Upper lobe of right lung (tissue), 1 donor: Measurements from ENCODE around the gene NPFF. TPM values are rescaled to one million over a fixed set of nuclear protein-coding genes. Genes with fewer than 3 reads are reported as not detected.

Experiments
- ATAC-seq: fragments of 200-7000 bp; cut with Tn5 transposase; one replicate; pipeline ENCODE4 v1.9.1; 2020; ENCODE audit warnings: mild to moderate bottlenecking, moderate library complexity
- DNase-seq: peaks from one replicate; pipeline ENCODE4 v3.0.0-alpha.2; 2020
- H3K27ac ChIP-seq: fragments of 200-600 bp; one replicate; pipeline ENCODE4 v1.8.0; 2022
- H3K27me3 ChIP-seq: fragments of 200-600 bp; one replicate; pipeline ENCODE4 v1.8.0; 2022; ENCODE audit warnings: mild to moderate bottlenecking
- H3K36me3 ChIP-seq: fragments of 200-600 bp; one replicate; pipeline ENCODE4 v1.8.0; 2022
- H3K4me1 ChIP-seq: fragments of 200-600 bp; one replicate; pipeline ENCODE4 v1.8.0; 2022
- H3K4me3 ChIP-seq: fragments of 200-600 bp; one replicate; pipeline ENCODE4 v1.8.0; 2022; ENCODE audit warnings: mild to moderate bottlenecking
- H3K9me3 ChIP-seq: fragments of 200-600 bp; one replicate; pipeline ENCODE4 v1.8.0; 2022
- intact Hi-C: fragments of 100-400 bp; cut with DNase I; formaldehyde crosslinking; loops from one replicate; pipeline ENCODE4 v1.11.0; 2022
- total RNA-seq: library from RNA; stranded (reverse); fragmentation: NEBNext Ultra II Directional; extraction: Animal tissue kit (Norgen Biotek cat#: 25700); gene quantifications from one replicate; pipeline ENCODE4 v1.2.1, GENCODE V29; 2021
- TF ChIP-seq, protein P1 (sequence below): fragments of 200-600 bp; IDR thresholded peaks from one replicate; pipeline ENCODE4 v1.8.0; 2022; ENCODE audit warnings: antibody characterized with exemption
- donor health status: DM: no; HTN: yes; CAD: no; lungs with severe emphysema.

The NPFF gene
- total RNA-seq, 1 donor from 2014 or later, result not detected

DNA sequence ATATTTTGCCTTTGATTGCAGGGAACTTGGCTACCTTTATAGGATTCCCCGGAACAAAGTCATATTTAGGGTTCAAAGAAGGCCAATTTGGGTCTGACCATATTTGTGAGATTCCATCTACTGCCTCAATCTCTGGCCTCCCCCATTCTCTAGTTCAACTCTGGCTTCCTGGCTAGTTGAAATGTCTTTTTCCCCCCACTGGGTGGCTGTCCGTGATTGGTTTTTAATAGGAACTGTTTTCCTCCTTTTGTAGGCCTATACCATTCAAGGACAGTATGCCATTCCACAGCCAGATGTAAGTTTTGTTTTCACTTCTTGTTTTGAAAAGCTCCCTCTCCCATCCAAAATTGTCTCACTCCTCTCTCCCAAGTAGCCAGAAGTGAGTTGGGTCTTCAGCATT, 41.6 kb downstream of the NPFF start:
- no peaks in the 10 kb centered on the region for H3K9me3 ChIP-seq
- H3K4me1 ChIP-seq, result peaks cover 5% of the 10 kb centered on the region
- H3K27ac ChIP-seq, result no peak overlapping the region
- no peak overlapping the region for H3K4me3 ChIP-seq
- intact Hi-C loops, result no loop called here
- H3K36me3 ChIP-seq, result peaks cover 100% of the 10 kb centered on the region
- DNase-seq, result no peak
- TF ChIP-seq, protein P1, sequence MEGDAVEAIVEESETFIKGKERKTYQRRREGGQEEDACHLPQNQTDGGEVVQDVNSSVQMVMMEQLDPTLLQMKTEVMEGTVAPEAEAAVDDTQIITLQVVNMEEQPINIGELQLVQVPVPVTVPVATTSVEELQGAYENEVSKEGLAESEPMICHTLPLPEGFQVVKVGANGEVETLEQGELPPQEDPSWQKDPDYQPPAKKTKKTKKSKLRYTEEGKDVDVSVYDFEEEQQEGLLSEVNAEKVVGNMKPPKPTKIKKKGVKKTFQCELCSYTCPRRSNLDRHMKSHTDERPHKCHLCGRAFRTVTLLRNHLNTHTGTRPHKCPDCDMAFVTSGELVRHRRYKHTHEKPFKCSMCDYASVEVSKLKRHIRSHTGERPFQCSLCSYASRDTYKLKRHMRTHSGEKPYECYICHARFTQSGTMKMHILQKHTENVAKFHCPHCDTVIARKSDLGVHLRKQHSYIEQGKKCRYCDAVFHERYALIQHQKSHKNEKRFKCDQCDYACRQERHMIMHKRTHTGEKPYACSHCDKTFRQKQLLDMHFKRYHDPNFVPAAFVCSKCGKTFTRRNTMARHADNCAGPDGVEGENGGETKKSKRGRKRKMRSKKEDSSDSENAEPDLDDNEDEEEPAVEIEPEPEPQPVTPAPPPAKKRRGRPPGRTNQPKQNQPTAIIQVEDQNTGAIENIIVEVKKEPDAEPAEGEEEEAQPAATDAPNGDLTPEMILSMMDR, result no peak
- no peaks in the 10 kb centered on the region for H3K27me3 ChIP-seq
- ATAC-seq, result no peak

DNA sequence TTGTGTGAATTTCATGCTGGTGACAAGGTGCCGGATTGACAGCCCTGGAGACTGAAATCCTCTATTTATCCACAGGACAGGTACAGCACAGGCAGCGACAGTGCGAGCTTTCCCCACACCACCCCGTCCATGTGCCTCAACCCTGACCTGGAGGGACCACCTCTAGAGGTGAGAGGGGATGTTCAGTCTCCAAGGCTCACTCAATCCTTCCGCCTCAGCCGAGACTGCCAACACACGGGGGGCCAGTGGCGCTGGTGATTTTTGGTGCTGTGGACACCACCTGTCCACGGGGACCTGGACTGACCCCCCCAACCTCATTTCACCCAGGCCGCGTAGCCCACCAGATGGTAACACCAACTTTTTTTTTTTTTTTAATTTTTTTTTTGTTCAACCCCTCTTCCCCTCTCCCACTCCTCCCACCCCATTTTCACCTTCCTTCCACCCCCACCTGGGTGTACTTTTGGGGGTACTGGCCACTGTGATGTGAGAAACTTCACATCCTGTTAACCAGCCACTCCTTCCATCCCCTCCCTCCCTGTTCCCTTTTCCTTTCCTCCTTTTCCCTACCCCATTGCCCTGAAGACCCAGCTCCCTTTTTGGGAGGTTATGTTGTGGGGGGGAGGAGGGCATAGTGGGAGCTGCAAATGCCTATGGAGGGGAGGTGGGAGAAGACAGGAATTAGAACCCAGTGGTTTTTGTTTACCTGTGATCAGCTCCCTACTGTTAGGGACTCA, 42.4 kb downstream of the NPFF start:
- ATAC-seq (no peak), DNase-seq (peak; percentile 51)
- Histone ChIP-seq H3K9me3 (no peaks in the 10 kb centered on the region), H3K4me3 (no peak overlapping the region), H3K36me3 (peaks cover 100% of the 10 kb centered on the region), H3K27me3 (no peaks in the 10 kb centered on the region), H3K4me1 (peaks cover 6% of the 10 kb centered on the region), H3K27ac (no peak overlapping the region)
- TF ChIP-seq, protein P1, result no peak
- intact Hi-C loops, result no loop called here

DNA sequence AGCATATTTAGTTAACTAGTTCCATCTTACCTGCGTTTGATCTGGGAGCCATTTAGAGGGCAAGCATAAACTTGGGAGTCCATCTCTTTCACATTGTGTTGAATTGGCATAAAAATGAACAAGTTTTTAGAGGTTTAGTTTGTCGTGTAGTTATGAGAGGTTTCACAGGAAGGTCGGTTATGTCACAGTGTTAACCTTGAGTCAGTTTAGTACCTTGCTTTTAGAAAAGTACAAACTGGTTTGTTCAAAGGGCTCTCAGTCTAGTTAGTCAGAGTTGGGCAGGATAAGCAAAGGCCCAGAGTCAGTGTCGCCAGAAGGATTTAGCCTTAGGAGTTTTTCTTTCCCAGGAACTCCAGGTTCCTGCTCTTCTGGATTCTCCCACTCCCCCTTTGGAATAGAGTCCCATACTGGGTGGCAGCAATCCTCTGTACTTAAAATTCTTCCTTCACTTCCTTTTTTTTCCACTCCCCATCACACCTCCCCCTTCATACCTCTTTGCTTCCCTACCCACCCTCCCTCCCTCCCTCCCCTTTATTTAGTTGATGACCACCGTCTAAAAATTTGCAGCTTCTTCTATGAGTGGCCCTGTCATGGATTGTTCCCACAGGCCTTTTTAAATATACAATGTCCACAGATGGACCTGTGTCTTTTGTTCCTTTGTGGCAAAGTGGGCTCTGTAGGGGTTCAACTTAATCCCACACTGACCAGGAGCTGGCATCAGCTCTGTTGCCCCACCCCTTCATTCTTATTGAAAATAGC, 43.3 kb downstream of the NPFF start:
- H3K27ac ChIP-seq, result no peak overlapping the region
- H3K4me1 ChIP-seq, result peaks cover 6% of the 10 kb centered on the region
- peaks cover 100% of the 10 kb centered on the region for H3K36me3 ChIP-seq

DNA sequence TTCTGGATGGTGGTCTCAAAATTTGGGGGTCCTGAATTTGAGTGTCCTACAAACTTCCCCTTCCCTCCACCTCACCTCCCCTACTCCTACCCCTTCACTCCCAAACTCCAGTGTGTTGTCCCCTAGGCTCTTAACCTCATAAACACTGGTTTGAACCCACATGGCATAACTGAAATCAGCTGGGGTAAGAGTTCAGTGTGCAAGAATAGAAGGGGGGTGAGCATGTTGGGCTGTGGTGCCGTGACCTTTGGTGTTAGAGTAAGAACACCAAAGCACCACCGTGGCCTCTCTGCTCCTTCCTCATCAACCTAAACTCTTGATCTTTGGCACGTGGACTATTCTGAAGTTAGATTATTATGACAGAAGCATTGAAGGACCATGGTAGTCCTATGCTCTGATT, 44.3 kb downstream of the NPFF start:
- TF ChIP-seq, protein P1, result no peak
- peaks cover 6% of the 10 kb centered on the region for H3K4me1 ChIP-seq
- no peaks in the 10 kb centered on the region for H3K9me3 ChIP-seq
- no peak for ATAC-seq
- no peak for DNase-seq
- intact Hi-C loops, result no loop called here
- H3K27me3 ChIP-seq, result no peaks in the 10 kb centered on the region
- no peak overlapping the region for H3K4me3 ChIP-seq
- H3K36me3 ChIP-seq, result peaks cover 100% of the 10 kb centered on the region
- no peak overlapping the region for H3K27ac ChIP-seq

More for the DNA sequence above, 43.3 kb downstream of the NPFF start:
- DNase-seq (no peak), ATAC-seq (no peak)
- Histone ChIP-seq H3K9me3 (no peaks in the 10 kb centered on the region), H3K4me3 (no peak overlapping the region), H3K27me3 (no peaks in the 10 kb centered on the region)
- intact Hi-C loops, result no loop called here
- TF ChIP-seq, protein P1, result no peak

DNA sequence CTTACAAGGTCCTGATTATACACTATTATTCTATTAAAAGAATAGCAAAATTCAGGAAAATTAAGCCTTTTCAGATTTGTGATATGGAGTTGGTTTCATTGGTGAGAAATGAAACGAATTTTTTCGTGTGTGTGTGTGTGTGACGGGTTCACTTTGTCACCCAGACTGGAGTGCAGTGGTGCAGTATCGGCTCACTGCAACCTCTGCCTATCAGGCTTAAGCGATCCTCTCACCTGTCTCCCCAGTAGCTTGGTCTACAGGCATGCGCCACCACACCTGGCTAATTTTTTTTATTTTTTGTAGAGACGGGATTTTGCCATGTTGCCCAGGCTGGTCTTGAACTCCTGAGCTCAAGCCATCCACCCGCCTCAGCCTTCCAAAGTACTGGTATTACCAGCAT, 45.7 kb downstream of the NPFF start:
- Histone ChIP-seq H3K27ac (no peak overlapping the region), H3K4me3 (no peak overlapping the region), H3K27me3 (no peaks in the 10 kb centered on the region), H3K9me3 (no peaks in the 10 kb centered on the region), H3K4me1 (peaks cover 6% of the 10 kb centered on the region), H3K36me3 (peaks cover 100% of the 10 kb centered on the region)
- TF ChIP-seq, protein P1, result no peak
- no peak for DNase-seq
- no peak for ATAC-seq
- intact Hi-C loops, result no loop called here
